ENCODE results near the gene MAPK8. TPM values are rescaled to one million over a fixed set of nuclear protein-coding genes. Genes with fewer than 3 reads are reported as not detected.
"Not testable (repeated sequence)": the region's sequence is repeated elsewhere in the genome, so short reads cannot be mapped to it uniquely, and the experiment has no call there.

The MAPK8 gene
- 10 to 100 TPM; 43.2 to 44.8 TPM for total RNA-seq

DNA sequence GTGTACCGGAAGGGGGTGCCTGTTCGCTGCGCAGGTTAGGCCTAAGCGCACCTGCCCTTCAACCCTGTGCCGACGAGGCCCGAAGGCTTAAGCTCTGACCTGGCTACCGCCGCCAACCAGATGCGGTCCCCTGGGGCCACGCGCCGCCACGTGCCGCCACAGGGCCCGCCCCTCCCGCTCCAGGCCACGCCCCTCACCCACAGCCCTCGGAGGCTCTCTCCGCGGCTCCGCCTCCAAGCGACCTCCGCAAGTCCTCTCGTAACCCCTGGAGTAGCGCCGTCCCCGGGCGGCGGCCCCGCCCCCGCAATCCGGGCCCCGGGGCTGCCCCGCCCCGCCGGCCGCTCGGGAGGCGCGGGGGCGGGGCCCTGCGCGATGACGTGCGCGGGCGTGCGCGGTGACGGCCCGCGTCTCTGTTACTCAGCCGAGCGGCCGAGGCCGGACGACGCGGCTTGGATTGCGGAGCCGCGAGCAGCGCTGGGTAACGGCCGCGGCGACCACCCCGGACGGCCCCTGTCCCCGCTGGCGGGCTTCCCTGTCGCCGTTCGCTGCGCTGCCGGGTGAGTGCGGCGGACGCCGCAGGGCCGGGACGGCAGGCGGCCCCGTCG, at the start of gene MAPK8:
Gene MAPK8, plus strand, starts transcription at position 413 of the 605 bp plus-strand sequence. CDS start 94,984 bp downstream, outside the sequence.
- Mint-ChIP-seq H3K27ac (peak within 1 kb of the TSS; percentile 65), H3K4me3 (peak within 1 kb of the TSS; percentile 79), H3K27me3 (no peaks in the 10 kb centered on the region), H3K36me3 (no peaks in the 10 kb centered on the region), H3K4me1 (peaks cover 27% of the 10 kb centered on the region), H3K9me3 (peaks cover 1% of the 10 kb centered on the region)
- peak; percentile 93 for DNase-seq

DNA sequence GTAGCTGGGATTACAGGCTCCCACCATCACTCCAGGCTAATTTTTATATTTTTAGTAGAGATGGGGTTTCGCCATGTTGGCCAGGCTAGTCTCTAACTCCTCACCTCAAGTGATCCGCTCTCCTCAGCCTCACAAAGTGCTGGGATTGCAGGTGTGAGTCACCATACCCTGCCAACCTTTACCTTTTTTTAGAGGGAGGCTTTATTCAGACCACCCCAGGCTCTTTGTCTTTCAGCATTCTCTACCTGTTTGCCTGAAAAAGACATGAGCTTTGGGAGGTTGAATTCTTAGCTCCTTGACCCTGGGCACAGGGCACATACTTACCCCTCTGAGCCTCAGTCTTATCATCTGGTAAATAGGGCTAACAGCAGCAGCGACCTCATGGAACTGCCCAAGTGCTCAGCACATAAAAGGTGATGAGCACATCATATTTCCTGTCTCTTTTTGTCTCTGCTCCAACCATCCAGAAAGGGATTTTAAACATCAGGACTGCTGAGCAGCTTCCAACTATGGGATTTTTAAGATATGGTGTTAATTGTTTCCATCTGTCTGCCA, 49.0 kb upstream of the MAPK8 start:
- Mint-ChIP-seq H3K9me3 (peaks cover 4% of the 10 kb centered on the region), H3K4me1 (no peaks in the 10 kb centered on the region), H3K4me3 (no peak overlapping the region), H3K27me3 (no peaks in the 10 kb centered on the region), H3K36me3 (no peaks in the 10 kb centered on the region), H3K27ac (no peak overlapping the region)
- DNase-seq: no peak

GRCh38 chr10:48258105-48258504, 48.4 kb upstream of the MAPK8 start:
- Mint-ChIP-seq H3K27ac (no peak overlapping the region), H3K9me3 (peaks cover 4% of the 10 kb centered on the region), H3K4me3 (no peak overlapping the region), H3K27me3 (no peaks in the 10 kb centered on the region), H3K36me3 (peaks cover under 1% of the 10 kb centered on the region), H3K4me1 (no peaks in the 10 kb centered on the region)
- DNase-seq: no peak

DNA sequence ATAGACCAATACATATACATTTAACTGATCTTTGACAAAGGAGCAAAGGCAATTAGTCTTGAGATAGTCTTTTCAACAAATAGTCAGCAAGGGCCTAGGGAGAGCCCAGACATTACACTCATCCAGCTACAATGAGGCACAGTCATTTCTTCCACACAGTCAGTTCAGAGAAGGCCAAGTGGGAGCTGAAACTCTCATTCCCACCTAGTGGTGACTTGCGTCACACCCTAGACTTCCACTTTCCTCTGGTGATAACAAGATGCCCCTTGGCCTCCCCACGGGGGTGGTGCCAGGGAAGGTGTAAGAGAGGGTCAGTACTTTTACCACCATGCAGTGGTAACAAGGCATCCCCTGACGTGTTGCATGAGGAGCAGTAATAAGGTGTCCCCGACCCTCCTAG, 39.9 kb upstream of the MAPK8 start:
- no peak for DNase-seq
- Mint-ChIP-seq H3K4me3 (no peak overlapping the region), H3K27me3 (peaks cover 9% of the 10 kb centered on the region), H3K9me3 (no peaks in the 10 kb centered on the region), H3K4me1 (no peaks in the 10 kb centered on the region), H3K27ac (no peak overlapping the region), H3K36me3 (peaks cover 2% of the 10 kb centered on the region)

- Mint-ChIP-seq H3K27me3 (peaks cover 11% of the 10 kb centered on the region), H3K36me3 (no peaks in the 10 kb centered on the region), H3K9me3 (no peaks in the 10 kb centered on the region), H3K4me1 (no peaks in the 10 kb centered on the region), H3K27ac (no peak overlapping the region), H3K4me3 (no peak overlapping the region)
- no peak for DNase-seq
Observed at GRCh38 chr10:48271047-48271730, 35.3 kb upstream of the MAPK8 start.

- H3K9me3 Mint-ChIP-seq: no peaks in the 10 kb centered on the region
- DNase-seq: no peak
- peaks cover 11% of the 10 kb centered on the region for H3K27me3 Mint-ChIP-seq
- no peak overlapping the region for H3K27ac Mint-ChIP-seq
- no peaks in the 10 kb centered on the region for H3K36me3 Mint-ChIP-seq
- no peak overlapping the region for H3K4me3 Mint-ChIP-seq
- no peaks in the 10 kb centered on the region for H3K4me1 Mint-ChIP-seq
Observed at GRCh38 chr10:48272682-48273081, 33.8 kb upstream of the MAPK8 start.

GRCh38 chr10:48273741-48274140, 32.7 kb upstream of the MAPK8 start:
- H3K36me3 Mint-ChIP-seq: no peaks in the 10 kb centered on the region
- H3K27me3 Mint-ChIP-seq: peaks cover 11% of the 10 kb centered on the region

DNA sequence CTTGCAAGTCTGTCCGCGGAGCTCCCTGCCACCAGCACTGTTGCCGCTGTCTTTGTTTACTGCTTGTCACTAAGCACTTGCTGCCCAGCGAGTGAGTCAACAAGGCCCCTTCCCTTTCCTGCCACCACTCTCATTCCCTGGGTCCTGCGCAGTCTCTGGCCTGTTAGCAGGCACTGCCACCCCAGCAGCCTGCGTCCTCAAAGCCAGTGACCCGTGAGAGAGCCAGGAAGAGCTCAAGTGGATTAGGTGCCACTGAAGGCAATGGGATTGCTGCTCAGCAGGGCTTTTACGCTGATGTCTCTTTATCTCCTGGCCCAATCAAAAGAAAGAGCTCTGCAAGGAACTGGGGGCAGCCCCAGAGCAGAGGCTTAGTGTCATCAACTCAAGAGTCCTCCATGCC, 31.8 kb upstream of the MAPK8 start, which contains the start of gene FRMPD2:
Gene FRMPD2, minus strand, starts transcription at position 61 of the 400 bp plus-strand sequence. CDS start 129 bp downstream, outside the sequence.
- no peaks in the 10 kb centered on the region for H3K36me3 Mint-ChIP-seq
- peaks cover 11% of the 10 kb centered on the region for H3K27me3 Mint-ChIP-seq

More at GRCh38 chr10:48273741-48274140, 32.7 kb upstream of the MAPK8 start:
- no peak for DNase-seq
- no peak overlapping the region for H3K4me3 Mint-ChIP-seq
- H3K27ac Mint-ChIP-seq: no peak overlapping the region
- H3K4me1 Mint-ChIP-seq: no peaks in the 10 kb centered on the region
- H3K9me3 Mint-ChIP-seq: no peaks in the 10 kb centered on the region

DNA sequence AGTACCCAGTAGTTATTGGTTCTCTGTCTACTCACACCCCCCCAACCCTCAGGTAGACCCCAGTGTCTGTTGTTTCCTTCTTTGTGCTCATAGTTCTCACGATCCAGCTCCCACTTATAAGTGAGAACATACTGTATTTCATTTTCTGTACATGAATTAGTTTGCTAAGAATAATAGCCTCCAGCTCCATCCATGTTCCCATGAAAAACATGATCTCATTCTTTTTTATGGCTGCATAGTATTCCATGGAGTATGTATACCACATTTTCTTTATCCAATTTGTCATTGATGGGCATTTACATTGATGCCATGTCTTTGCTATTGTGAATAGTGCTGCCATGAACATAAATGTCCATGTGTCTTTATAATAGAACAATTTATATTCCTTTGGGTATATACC, 29.4 kb upstream of the MAPK8 start:
- Mint-ChIP-seq H3K27ac (no peak overlapping the region), H3K36me3 (peaks cover 1% of the 10 kb centered on the region), H3K4me3 (no peak overlapping the region), H3K9me3 (peaks cover 5% of the 10 kb centered on the region), H3K4me1 (no peaks in the 10 kb centered on the region), H3K27me3 (peaks cover 7% of the 10 kb centered on the region)
- DNase-seq: no peak

More for the DNA sequence above, 31.8 kb upstream of the MAPK8 start, which contains the start of gene FRMPD2:
- DNase-seq: no peak
- Mint-ChIP-seq H3K27ac (no peak within 1 kb of the TSS), H3K4me1 (no peaks in the 10 kb centered on the region), H3K4me3 (no peak within 1 kb of the TSS), H3K9me3 (no peaks in the 10 kb centered on the region)

GRCh38 chr10:48279081-48279751, 27.3 kb upstream of the MAPK8 start:
- H3K27ac Mint-ChIP-seq: no peak overlapping the region
- H3K36me3 Mint-ChIP-seq: peaks cover 1% of the 10 kb centered on the region
- peaks cover 7% of the 10 kb centered on the region for H3K27me3 Mint-ChIP-seq
- H3K4me3 Mint-ChIP-seq: no peak overlapping the region
- peaks cover 11% of the 10 kb centered on the region for H3K9me3 Mint-ChIP-seq
- H3K4me1 Mint-ChIP-seq: no peaks in the 10 kb centered on the region
- no peak for DNase-seq

DNA sequence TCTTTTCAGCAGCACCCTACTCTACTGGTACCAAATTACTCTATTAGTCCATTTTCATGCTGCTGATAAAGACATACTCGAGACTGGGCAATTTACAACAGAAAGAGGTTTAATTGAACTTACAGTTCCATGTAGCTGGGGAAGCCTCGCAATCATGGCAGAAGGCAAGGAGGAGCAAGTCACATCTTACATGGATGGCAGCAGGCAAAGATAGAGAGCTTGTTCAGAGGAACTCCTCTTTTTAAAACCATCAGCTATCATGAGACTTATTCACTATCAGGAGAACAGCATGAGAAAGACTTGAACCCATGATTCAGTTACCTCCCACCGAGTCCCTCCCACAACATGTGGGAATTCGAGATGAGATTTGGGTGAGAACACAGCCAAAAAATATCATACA, 24.8 kb upstream of the MAPK8 start:
- H3K9me3 Mint-ChIP-seq: peaks cover 11% of the 10 kb centered on the region
- not testable (repeated sequence) for H3K27ac Mint-ChIP-seq, DNase-seq, H3K4me1 Mint-ChIP-seq, H3K4me3 Mint-ChIP-seq, H3K36me3 Mint-ChIP-seq
- peaks cover 17% of the 10 kb centered on the region for H3K27me3 Mint-ChIP-seq

DNA sequence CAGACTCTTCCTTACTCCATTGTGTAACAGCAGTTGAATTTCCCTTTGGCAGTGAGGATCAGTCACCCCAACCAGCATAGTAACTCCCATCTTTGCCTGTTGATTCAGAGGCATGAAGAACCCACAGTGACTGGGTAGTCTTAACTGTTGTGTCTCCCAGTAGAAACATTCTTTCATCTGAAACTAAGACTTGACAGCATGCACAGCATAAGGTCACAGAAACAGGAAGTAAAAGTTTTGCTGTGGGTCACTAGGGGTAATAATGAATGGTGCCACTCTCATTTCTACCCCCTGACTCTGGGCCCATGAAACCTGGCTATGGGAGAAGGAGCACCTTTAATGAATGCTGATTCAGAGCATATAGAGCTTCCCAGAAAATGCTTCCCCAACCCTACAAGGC, 23.6 kb upstream of the MAPK8 start:
- no peaks in the 10 kb centered on the region for H3K4me1 Mint-ChIP-seq
- no peak for DNase-seq
- H3K36me3 Mint-ChIP-seq: peaks cover 1% of the 10 kb centered on the region
- H3K9me3 Mint-ChIP-seq: peaks cover 11% of the 10 kb centered on the region
- H3K27me3 Mint-ChIP-seq: peaks cover 17% of the 10 kb centered on the region
- H3K27ac Mint-ChIP-seq: no peak overlapping the region
- H3K4me3 Mint-ChIP-seq: no peak overlapping the region

DNA sequence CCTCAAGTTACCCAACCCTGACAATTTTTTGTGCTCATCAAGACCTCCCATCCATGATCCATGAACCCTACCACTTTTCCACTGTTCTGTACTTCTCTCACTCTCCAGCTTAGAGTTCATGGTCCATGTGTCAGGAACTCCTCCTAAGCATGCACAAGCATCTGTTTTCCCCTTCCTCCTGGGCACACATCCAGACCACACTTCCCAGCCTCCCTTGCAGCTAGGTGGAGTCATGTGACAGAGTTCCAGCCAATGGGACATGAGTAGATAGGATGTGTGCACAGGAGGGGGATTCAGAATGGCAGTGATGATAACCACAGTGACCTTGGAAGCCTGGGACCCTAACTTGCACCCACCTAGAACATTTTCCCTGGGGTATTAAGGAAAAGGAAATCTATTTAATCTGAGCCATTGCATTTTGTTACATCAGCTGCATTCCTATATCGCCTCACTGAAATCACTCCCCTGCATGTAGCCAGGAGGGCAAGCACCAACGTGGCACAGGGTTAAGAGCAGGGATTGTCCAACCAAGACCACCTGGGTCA, 22.4 kb upstream of the MAPK8 start:
- Mint-ChIP-seq H3K27me3 (peaks cover 17% of the 10 kb centered on the region), H3K4me1 (no peaks in the 10 kb centered on the region), H3K9me3 (peaks cover 11% of the 10 kb centered on the region), H3K27ac (no peak overlapping the region), H3K4me3 (no peak overlapping the region), H3K36me3 (peaks cover 1% of the 10 kb centered on the region)
- DNase-seq: no peak

GRCh38 chr10:48284811-48285210, 21.7 kb upstream of the MAPK8 start:
- Mint-ChIP-seq H3K4me3 (no peak overlapping the region), H3K36me3 (peaks cover 1% of the 10 kb centered on the region), H3K27ac (no peak overlapping the region), H3K4me1 (peaks cover 4% of the 10 kb centered on the region), H3K9me3 (peaks cover 11% of the 10 kb centered on the region), H3K27me3 (peaks cover 19% of the 10 kb centered on the region)
- no peak for DNase-seq

DNA sequence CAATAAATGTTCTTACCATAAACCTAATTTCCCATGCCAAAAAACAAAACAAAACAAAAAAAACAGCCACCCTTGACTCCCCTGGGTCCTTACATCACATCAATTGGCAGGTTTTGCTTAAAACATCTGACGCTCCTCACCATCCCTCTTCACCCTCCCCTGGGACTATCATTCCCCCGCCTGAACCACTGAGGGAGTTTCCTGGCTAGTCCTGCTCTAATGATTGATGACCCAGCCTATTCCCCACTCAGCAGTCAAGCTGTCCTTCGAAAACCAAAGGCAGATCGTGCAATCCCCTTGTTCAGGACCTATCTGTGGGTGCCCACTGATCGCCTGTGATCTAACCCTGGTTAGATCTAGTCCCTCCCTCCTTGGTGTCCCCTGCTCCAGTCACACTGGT, 20.8 kb upstream of the MAPK8 start:
- H3K4me1 Mint-ChIP-seq: peaks cover 6% of the 10 kb centered on the region
- no peak overlapping the region for H3K27ac Mint-ChIP-seq
- no peak overlapping the region for H3K4me3 Mint-ChIP-seq
- DNase-seq: no peak
- H3K36me3 Mint-ChIP-seq: peaks cover 1% of the 10 kb centered on the region
- peaks cover 23% of the 10 kb centered on the region for H3K27me3 Mint-ChIP-seq
- peaks cover 11% of the 10 kb centered on the region for H3K9me3 Mint-ChIP-seq

All from activated naive CD8-positive, alpha-beta T cell treated with anti-CD3 and anti-CD28 coated beads for 36 hours (primary cell).